Measurements from ENCODE around the gene MIA.
A peak's percentile ranks its signal among the peaks of the same experiment; 100 is the strongest.
"Not testable (repeated sequence)": the region's sequence is repeated elsewhere in the genome, so short reads cannot be mapped to it uniquely, and the experiment has no call there.

Gene MIA

DNA sequence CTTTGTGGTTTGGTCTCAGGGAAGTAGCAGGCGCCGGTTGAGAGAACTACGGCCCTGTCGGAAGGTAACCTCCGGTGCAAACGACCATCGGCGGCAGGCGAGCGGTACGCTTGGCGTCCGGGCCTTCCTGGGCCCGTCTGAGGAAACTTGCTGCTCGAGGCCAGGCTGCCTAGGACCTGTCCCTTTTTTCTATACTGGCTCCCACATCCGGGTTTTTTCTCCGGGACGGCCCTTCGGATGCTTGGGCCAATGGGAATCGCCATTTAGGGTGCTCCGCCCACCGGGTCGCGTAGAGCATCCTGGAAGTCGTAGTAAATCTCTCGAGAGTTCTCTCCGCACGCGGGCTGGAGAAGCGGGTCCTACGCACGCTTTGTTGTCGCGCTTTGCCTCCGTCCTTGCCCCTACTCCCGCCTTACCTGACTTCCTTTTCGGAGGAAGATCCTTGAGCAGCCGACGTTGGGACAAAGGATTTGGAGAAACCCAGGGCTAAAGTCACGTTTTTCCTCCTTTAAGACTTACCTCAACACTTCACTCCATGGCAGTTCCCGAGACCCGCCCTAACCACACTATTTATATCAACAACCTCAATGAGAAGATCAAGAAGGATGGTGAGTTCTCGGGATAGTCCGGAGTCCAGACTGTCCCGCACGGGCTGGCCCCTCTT is 24.3 kb upstream of the MIA start, which contains the start of gene SNRPA:
SNRPA (plus strand) TSS at position 330 of the 664 bp plus-strand sequence; CDS start at position 536, 206 bp downstream.
- DNase-seq (ENCODE audit: low spot score): peak; percentile 98

- no peak for DNase-seq (ENCODE audit: low spot score)
These were observed 23.0 kb upstream of the MIA start for GRCh38 chr19:40752257-40752781.

- DNase-seq (ENCODE audit: low spot score): no peak
These were observed 20.6 kb upstream of the MIA start for GRCh38 chr19:40754611-40755247.

- no peak for DNase-seq (ENCODE audit: low spot score)
These were observed 20.1 kb upstream of the MIA start for GRCh38 chr19:40755248-40755624.

GRCh38 chr19:40755791-40756190 is 19.5 kb upstream of the MIA start:
- no peak for DNase-seq (ENCODE audit: low spot score)

DNA sequence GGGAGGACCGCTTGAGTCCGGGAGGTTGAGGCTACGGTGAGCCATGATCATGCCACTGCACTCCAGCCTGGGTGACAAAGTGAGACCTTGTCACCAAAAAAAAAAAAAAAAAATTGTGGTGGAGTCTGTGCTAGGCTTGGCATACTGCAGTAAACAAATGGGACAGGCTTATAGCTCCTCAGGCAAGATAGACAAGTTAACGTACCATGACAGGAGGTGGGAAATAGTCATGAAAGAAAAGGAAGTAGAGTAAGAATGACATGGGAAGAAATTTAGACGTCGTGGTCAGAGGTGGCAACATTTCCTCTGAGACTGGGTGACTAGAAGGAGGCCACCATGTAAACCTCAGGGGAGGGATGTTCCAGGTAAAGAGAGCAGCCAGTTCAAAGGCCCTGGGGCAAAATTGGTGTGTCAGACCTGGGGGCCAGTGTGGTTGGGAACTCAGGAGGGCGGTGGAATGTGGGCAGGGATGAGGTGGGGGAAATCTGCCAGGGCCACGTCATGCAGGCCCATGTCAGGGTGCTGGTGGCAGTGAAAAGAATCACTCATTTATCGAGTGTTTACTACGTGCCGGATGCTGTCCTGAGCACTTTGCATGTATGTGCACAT is 18.7 kb upstream of the MIA start:
- DNase-seq (ENCODE audit: low spot score): no peak

- DNase-seq (ENCODE audit: low spot score): no peak
These were observed 16.8 kb upstream of the MIA start for GRCh38 chr19:40758491-40758890.

DNA sequence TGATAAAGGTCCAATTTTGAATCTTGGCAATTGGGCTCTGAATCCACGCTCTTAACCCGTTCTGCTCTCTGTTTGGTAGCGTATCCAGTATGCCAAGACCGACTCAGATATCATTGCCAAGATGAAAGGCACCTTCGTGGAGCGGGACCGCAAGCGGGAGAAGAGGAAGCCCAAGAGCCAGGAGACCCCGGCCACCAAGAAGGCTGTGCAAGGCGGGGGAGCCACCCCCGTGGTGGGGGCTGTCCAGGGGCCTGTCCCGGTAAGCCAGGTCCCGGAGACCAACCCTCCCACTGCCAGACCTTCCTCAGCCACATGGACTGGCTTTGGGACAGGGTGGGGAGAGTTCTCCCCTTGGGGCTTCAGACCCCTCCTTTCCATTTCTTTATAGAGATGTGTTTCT is 16.0 kb upstream of the MIA start:
- DNase-seq (ENCODE audit: low spot score): no peak

- no peak for DNase-seq (ENCODE audit: low spot score)
These were observed 12.4 kb upstream of the MIA start for GRCh38 chr19:40762754-40763470.

DNA sequence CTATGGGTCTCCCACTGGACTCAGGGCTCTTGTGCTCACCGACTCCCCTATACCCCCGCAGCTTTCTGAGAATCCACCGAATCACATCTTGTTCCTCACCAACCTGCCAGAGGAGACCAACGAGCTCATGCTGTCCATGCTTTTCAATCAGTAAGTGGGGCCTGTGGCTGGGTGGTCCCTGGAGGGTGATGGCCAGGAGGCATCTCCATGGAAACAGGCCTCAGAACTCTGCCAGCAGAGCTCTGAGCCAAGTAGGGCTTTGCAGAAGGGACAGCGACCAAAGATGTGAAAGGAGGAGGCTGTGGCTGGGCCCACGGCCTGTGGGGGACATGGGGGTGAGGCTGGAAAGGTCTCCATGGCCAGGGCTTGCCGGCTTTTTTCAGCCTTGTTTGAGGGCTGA is 11.8 kb upstream of the MIA start:
- DNase-seq (ENCODE audit: low spot score): no peak

DNA sequence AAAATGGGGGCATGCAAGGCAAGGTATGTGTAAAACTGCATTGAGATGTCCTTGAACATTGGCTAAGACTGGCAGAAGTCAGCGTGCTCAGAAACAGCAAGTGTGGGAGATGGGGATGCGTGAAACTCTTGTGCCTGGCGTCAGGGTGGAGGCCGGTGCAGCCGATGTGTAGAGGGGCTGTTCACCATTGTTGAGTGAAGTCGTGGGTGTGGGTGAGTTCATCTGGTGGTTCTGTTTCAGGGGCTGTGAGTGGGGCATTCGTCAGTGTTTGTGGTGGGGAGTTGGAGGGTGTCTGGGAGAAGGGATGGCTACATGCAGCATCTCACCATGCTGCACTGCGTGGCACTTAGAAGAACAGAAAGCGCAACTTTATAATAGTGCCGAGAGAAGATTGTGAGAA is 11.4 kb upstream of the MIA start:
- DNase-seq (ENCODE audit: low spot score): no peak

- not testable (repeated sequence) for DNase-seq (ENCODE audit: low spot score)
These were observed 8.9 kb upstream of the MIA start for GRCh38 chr19:40766385-40766784.

GRCh38 chr19:40768869-40769268 is 6.5 kb upstream of the MIA start:
- DNase-seq (ENCODE audit: low spot score): no peak

- not testable (repeated sequence) for DNase-seq (ENCODE audit: low spot score)
These were observed 4.0 kb upstream of the MIA start for GRCh38 chr19:40771101-40771862.

DNA sequence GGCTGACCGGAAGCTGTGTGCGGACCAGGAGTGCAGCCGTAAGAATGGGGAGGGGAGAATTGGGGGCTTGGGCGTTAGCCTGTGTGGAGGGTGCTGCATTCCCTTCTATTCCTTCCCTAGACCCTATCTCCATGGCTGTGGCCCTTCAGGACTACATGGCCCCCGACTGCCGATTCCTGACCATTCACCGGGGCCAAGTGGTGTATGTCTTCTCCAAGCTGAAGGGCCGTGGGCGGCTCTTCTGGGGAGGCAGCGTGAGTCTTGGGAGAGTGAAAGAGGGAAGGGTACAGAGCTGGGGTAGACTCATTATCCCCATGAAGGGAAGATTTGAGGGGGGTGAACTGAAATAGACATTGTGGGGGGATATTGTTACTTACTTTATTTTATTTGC is 306 bp downstream of the MIA start:
- DNase-seq (ENCODE audit: low spot score): no peak

DNA sequence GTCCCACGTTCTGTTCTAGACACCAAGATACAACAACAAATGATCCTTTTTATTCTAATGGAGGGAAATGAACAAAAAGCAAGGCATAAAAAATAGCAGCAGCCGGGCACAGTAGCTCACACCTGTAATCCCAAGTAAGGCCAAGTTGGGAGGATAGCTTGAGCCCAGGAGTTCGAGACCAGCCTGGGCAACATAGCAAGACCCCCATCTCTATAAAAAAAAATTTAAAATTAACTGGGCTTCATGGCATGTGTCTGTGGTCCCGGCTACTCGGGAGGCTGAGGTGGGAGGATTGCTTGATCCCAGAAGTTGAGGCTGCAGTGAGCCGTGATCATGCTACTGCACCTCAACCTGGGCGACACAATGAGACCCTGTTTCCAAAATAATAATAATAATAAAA is 1.0 kb downstream of the MIA start:
- DNase-seq (ENCODE audit: low spot score): no peak

GRCh38 chr19:40776932-40777644 is 1.8 kb downstream of the MIA start:
- DNase-seq (ENCODE audit: low spot score): peak; percentile 93

DNA sequence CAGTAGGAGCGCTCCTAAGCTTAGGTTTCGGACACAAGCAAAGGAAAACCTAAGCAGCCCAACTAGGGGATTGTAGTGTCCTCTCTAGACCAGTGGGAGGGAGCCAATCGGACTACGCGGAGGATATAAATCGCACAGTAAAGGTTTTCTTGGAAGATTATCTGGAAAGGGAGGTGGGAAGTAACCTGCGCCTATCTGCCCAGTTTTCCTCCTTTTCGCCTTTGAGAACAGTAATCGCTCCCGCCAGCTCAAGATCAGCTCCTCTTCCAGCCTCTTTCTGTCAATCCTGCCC is 2.3 kb downstream of the MIA start:
- no peak for DNase-seq (ENCODE audit: low spot score)

GRCh38 chr19:40777937-40778705 is 2.8 kb downstream of the MIA start, which contains the start of gene RAB4B:
Gene RAB4B, plus strand, starts transcription at chr19:40778247. Its CDS starts 129 bp downstream, at chr19:40778376.
- DNase-seq (ENCODE audit: low spot score): peak; percentile 100

DNA sequence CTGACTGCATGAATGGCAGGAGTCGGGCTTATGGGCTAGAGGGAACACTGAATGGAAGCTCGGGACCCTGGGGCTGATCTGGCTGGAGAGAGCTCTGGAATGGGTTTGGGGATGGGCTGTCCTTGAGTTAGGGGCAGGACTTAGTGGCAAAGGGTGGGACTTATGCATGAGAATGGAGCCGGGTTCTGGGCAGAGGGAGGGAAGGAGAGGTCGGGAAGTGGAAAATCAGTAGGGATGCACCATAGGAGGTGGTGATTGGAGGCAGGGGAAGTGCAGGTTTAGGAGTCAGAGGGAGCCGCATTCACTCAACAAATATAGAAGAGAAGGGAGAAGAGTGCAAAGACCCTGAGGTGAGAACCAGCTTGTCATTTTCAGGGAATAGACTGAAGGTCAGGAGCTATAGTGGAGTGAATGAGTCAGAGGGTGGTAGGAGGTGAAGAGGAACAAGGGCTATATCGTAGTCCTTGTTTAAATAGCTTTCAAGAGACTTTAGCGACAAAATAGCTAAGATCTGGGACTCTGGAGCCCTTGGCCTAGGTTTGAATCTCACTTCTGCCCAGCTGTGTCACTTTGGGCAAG is 3.5 kb downstream of the MIA start:
- DNase-seq (ENCODE audit: low spot score): no peak

Data from ecto neural progenitor cell (in vitro differentiated cells).